HG03432 (cell line): ENCODE data around the gene JPH4.

Experiments used
- ATAC-seq: cut with Tn5 transposase; IDR thresholded peaks from one replicate; pipeline ENCODE4 v1.9.1; 2021; ENCODE audit warnings: mild to moderate bottlenecking, moderate library complexity; ENCODE audit not compliant: unreplicated experiment

Gene JPH4

GRCh38 chr14:23578560-23579310, at the start of gene JPH4:
Gene JPH4 (minus strand): TSS chr14:23578790. CDS start chr14:23577453, 1,337 bp downstream.
- ATAC-seq = no peak

DNA sequence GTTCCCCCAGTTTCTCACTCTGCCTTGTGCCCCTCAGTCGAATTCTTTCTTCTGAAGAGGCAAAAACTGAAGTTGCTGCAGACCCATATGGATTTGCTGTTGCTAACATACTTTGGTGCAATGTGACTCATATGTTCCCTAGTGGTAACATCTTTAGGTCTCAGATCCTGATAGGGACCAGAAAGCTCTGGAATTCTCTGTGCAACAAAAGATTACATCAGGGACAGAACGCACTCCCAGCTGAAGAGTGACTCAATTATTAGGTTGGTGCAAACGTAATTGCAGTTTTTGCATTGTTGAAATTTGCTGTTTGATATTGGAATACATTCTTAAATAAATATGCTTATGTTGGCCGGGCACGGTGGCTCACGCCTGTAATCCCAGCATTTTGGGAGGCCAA, 49.4 kb upstream of the JPH4 start:
- no peak for ATAC-seq

DNA sequence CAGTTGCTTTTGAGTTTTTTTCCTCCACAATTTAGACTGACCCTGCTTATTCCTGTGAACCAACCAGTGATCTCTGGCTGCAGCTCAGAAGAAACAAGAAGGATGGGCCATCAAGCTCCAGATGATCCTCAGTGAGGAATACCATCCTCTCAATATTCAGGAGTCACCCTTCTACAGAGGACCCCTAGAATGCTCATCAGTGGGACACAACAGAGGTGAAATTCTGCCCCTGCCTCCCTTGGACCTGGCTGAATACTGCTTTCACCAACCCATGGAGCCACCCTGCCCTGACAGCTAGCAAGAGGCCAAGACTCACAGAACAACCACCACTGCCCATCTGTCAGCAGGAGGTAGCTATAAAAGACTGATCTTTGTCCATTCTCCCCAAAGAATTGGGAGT, 48.4 kb upstream of the JPH4 start:
- ATAC-seq = no peak

DNA sequence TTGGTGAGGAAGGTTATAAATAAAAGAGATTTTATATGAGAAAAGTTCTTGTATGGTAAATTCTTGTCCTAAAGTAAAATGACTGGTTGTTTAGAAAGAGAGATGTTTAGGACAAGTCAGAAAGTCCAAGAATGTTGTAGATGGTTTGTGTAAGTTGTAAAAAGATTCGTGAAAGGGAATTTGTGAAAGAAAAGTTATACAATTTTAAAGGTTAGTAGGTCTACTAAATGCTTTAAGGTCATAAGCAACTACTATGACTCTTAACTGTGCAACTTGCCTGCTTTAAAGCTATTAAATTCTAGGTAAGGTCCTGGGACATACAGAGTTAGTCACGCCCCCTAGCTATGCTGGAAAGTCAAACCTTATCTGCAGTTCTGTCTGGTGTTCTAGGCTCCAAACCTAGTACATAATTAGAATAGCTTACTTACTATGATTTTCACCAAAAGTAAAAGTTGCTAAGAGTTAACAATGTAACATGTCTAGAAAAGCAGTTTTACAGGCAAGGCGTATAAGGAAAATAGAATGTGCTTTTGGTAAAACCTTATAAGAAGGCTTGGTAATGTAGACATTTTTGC, 46.3 kb upstream of the JPH4 start:
- ATAC-seq = no peak

DNA sequence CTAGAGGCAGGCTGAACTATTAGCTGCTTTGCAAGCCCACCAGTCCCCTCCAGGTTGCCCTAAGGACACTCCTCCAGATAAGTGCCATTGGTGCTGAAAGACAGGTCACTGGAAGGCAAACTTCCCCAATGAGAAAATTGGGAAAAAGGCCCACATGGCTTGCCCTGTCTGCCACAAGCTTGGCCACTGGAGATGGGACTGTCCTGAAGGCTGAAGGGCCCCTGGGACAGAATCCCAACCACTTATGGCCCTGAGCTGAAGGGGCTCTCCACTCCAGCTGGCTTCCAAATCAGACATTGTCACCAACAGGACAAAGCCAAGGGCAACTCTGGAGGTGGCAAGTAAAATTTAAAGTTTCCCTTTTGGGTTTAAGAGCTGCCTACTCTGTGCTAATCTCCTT, 45.4 kb upstream of the JPH4 start:
- no peak for ATAC-seq

GRCh38 chr14:23622990-23623389, 44.4 kb upstream of the JPH4 start:
- no peak for ATAC-seq

DNA sequence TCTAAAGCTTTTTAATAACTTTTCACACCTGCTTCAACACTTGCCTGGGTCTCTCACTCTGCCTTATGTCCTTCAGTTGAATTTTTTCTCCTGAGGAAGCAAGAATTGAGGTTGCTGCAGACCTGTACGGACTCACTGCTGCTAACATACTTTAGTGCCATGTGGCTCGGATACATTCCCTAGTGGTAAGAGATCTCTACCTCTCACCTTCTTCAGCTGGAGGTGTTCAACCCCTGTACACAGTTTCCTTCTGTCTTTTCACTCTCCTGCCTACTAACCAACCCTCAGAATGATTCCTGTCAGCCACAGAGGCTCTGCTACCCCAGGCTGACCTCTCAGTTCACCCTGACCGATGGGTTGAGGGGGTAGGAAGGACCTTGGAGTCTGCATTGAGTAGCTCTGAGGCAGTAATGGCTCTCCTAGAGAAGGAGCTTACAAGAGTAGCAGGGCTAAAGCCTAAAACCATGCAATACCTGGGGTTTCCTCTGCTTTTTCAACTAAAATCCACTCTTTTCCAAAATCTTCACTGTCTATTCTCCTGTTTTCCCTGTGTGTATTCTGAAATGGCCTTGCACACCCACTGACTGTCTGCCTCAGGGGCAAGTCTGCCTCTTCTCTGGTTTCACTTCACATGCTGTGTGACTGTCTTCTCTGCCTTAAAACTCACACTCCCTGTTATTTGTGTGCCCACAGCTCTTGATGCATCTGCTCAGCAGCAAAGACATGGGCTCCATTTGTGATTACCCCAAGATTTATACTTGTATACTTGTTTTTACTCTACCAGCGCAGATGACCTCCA, 43.5 kb upstream of the JPH4 start:
- ATAC-seq = no peak

- no peak for ATAC-seq
These were observed 42.8 kb upstream of the JPH4 start for GRCh38 chr14:23621204-23621931.

DNA sequence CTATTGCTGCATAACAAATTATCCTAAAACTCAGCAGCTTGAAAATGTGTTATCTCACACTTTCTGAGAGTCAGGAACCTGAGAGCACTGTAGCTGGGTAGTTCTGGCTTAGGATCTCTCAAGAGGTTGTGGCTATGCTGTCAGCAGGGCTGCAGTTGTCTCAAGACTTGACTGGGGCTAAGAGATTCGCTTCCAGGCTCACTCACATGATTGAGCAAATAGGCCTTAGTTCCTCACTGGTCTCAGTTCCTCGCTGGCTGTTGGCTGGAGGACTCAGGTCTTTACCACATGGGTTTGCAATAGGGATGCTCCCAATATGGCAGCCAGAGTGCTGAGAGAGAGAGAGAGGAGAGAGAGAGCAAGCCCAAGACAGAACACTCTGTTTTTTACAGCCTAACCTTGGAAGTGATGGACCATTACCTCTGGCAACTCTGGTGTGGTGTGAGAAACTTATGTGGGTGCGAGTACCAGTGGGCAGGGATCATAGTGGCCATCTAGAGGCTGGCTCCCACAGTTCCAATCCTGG, 41.6 kb upstream of the JPH4 start:
- ATAC-seq = no peak

DNA sequence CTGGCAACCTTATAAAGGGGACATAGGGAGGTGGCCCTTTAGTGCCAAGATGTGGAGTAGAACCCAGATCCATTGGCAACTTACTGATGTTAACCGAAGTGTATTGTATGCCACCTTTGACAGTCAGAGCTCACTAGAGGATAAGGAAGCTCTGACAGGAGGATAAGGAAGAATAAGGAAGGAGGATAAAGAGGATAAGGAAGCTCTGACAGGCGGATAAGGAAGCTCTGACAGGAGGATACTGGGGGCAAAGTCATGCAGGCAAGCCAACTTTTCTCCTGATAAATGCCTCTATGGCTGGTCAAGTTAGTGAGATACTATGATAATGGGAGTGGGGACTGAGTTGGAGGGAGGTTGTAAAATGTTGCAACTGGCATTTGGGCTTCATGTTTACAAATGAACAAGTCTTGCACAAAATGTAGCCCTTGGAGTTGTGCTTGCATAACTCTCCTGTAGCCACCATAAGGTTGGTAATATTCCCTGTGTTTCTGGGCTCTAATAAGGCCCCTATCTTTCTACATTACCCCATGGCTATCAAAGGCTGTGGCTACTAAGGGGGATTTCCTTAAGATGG, 39.9 kb upstream of the JPH4 start:
- ATAC-seq = no peak

GRCh38 chr14:23617539-23617938, 38.9 kb upstream of the JPH4 start:
- no peak for ATAC-seq

DNA sequence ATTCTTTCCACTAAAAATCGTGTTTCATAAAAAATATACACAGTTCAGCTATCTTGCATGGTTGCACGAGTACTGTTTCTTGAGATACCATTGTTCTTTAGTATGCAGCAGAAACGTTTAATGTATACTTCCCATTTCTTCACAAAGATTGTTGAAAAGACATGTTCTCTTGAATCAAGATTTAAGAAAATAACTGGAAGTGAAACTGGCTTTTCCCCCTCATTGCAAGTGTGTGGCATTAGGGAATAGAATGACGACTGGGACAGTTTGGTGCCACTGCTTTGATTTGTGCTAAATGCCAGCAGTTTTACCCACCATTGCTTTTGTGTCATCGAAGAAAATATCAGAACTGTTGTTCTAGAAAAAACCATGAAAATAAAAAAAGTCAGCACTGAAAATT, 37.3 kb upstream of the JPH4 start:
- ATAC-seq = no peak

DNA sequence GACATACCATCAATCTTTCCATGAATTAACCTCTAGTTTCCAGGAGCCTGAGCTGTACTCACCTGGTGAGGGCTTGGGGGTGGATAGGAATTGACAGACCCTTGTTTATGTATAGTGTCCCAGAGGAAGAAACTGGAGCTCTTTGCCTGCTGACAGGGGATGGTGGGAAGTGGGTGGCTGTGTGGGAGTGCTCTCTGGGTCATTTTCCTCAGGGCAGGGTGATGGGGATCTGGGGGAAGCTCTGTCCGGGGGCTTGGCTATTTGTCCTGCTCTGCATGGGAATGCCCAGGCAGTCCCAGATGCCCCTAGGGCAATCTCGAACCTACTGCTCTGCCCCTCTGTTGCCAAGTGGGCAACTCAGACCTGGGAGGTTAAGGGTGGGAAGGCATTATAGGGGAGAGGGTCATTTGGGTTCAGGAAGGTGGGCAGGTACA, 35.8 kb upstream of the JPH4 start:
- no peak for ATAC-seq

- no peak for ATAC-seq
These were observed 34.9 kb upstream of the JPH4 start for GRCh38 chr14:23613242-23614070.

- no peak for ATAC-seq
These were observed 34.2 kb upstream of the JPH4 start for GRCh38 chr14:23612802-23613201.

GRCh38 chr14:23612354-23612732, 33.8 kb upstream of the JPH4 start:
- no peak for ATAC-seq

- ATAC-seq = no peak
These were observed 32.3 kb upstream of the JPH4 start for GRCh38 chr14:23610815-23611289.

DNA sequence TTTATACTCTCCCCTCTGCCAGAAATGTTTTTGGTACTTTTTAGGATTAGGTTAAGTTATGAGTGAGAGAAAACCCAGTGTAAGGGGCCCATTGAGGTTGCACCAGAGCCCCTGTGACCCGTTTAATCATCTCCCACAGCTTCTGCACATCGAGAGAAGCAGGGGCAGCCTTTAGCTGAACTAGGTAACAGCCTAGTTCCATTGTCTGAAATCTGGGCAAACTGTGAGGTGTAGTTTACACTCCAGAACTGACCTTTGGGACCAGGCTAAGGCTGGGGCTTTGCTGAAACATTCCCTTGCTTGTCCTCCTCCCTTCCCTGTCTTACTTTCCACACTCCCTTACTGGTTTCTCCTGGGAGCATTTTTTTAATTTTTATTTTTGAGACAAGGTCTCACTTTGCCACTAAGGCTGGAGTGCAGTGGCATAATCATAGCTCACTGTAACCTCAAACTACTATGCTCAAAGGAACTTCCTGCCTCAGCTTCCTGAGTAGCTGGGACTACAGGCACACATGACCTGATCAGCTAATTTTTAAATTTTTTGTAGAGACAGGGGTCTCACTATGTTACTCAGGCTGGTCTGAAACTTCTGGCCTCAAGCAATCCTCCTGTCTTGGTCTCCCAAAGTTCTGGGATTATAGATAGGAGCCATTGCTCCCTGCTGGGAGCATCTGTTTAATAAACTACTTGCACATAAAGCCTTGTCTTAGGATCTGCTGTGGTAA, 31.7 kb upstream of the JPH4 start:
- ATAC-seq = no peak
